GM18499 (cell line): ENCODE results near the gene HHATL.
"Not testable (repeated sequence)": the region's sequence is repeated elsewhere in the genome, so short reads cannot be mapped to it uniquely, and the experiment has no call there.

Source experiments
- ATAC-seq: cut with Tn5 transposase; IDR thresholded peaks from one replicate; pipeline ENCODE4 v1.9.1; 2021; ENCODE audit warnings: moderate number of reproducible peaks; ENCODE audit not compliant: insufficient read depth, unreplicated experiment

Gene HHATL

GRCh38 chr3:42735019-42735418 is 32.4 kb upstream of the HHATL start:
- no peak for ATAC-seq

- no peak for ATAC-seq
These were observed 31.8 kb upstream of the HHATL start for GRCh38 chr3:42734263-42734860.

GRCh38 chr3:42733501-42734262 is 31.1 kb upstream of the HHATL start:
- ATAC-seq: no peak

- ATAC-seq: no peak
These were observed 30.3 kb upstream of the HHATL start for GRCh38 chr3:42732829-42733459.

- no peak for ATAC-seq
These were observed 29.7 kb upstream of the HHATL start for GRCh38 chr3:42732196-42732828.

GRCh38 chr3:42731476-42732195 is 29.0 kb upstream of the HHATL start:
- ATAC-seq: no peak

GRCh38 chr3:42730706-42731420 is 28.3 kb upstream of the HHATL start:
- no peak for ATAC-seq

GRCh38 chr3:42730294-42730693 is 27.7 kb upstream of the HHATL start:
- ATAC-seq: no peak

GRCh38 chr3:42729404-42730145 is 27.0 kb upstream of the HHATL start:
- ATAC-seq: no peak

- no peak for ATAC-seq
These were observed 26.2 kb upstream of the HHATL start for GRCh38 chr3:42728668-42729364.

GRCh38 chr3:42728056-42728455 is 25.5 kb upstream of the HHATL start:
- no peak for ATAC-seq

GRCh38 chr3:42725454-42725853 is 22.9 kb upstream of the HHATL start:
- ATAC-seq: no peak

- ATAC-seq: no peak
These were observed 20.6 kb upstream of the HHATL start for GRCh38 chr3:42723219-42723618.

GRCh38 chr3:42722442-42722841 is 19.8 kb upstream of the HHATL start:
- ATAC-seq: not testable (repeated sequence)

GRCh38 chr3:42721690-42722089 is 19.1 kb upstream of the HHATL start:
- ATAC-seq: no peak

- ATAC-seq: no peak
These were observed 17.5 kb upstream of the HHATL start for GRCh38 chr3:42720126-42720525.

GRCh38 chr3:42719002-42719401 is 16.4 kb upstream of the HHATL start:
- no peak for ATAC-seq

GRCh38 chr3:42718338-42718737 is 15.7 kb upstream of the HHATL start:
- no peak for ATAC-seq

GRCh38 chr3:42717306-42717705 is 14.7 kb upstream of the HHATL start:
- ATAC-seq: no peak
